Heart right ventricle (tissue), 16 donors: ENCODE results near the gene PPP1R1C. TPM values are rescaled to one million over a fixed set of nuclear protein-coding genes. Genes with fewer than 3 reads are reported as not detected.
A peak's percentile ranks its signal among the peaks of the same experiment; 100 is the strongest.
"Not testable (repeated sequence)": the region's sequence is repeated elsewhere in the genome, so short reads cannot be mapped to it uniquely, and the experiment has no call there.

Source experiments
- ATAC-seq, 8 donors: fragments of 200-7000 bp; cut with Tn5 transposase; one replicate each; pipeline ENCODE4 v1.9.1; 2020; ENCODE audit warnings: mild to moderate bottlenecking in 8 of 8, moderate library complexity in 8 of 8, moderate number of reproducible peaks in 1 of 8
- DNase-seq, 2 donors: peaks; one replicate each; pipeline ENCODE4 v3.0.0-alpha.2; 2020
- H3K27ac ChIP-seq, 10 donors: fragments of 200-600 bp; sonication (generic) in 2 of 10; one replicate each; pipeline versions ENCODE4 v1.5.0 to v1.8.0; 2020 to 2022; ENCODE audit warnings: mild to moderate bottlenecking in 3 of 10
- H3K27me3 ChIP-seq, 7 donors: fragments of 200-600 bp; one replicate each; pipeline ENCODE4 v1.8.0; 2021 to 2022; ENCODE audit warnings: mild to moderate bottlenecking in 2 of 7
- H3K36me3 ChIP-seq, 9 donors: fragments of 200-600 bp; sonication (generic) in 1 of 9; one replicate each; pipeline versions ENCODE4 v1.5.0 to v1.8.0; 2020 to 2022; ENCODE audit warnings: mild to moderate bottlenecking in 2 of 9
- H3K4me1 ChIP-seq, 9 donors: fragments of 200-600 bp; sonication (generic) in 1 of 9; one replicate each; pipeline versions ENCODE4 v1.5.0 to v1.8.0; 2020 to 2022; ENCODE audit warnings: mild to moderate bottlenecking in 4 of 9
- H3K4me3 ChIP-seq, 10 donors: fragments of 200-600 bp; sonication (generic) in 2 of 10; one replicate each; pipeline versions ENCODE4 v1.5.0 to v1.8.0; 2020 to 2022; ENCODE audit warnings: mild to moderate bottlenecking in 7 of 10, moderate library complexity in 2 of 10
- H3K9me3 ChIP-seq, 11 donors: fragments of 200-600 bp in 10 of 11; sonication (generic) in 2 of 11; one replicate each; pipeline versions ENCODE4 v1.5.0 to v1.8.0; 2013 to 2022; ENCODE audit warnings: mild to moderate bottlenecking in 2 of 11, control low read depth in 1 of 11, moderate library complexity in 1 of 11
- CTCF ChIP-seq, 9 donors: fragments of 200-600 bp; sonication (generic) in 2 of 9; IDR thresholded peaks; one replicate each; pipeline versions ENCODE4 v1.5.0 to v1.8.0; 2021 to 2022; ENCODE audit warnings: antibody characterized with exemption in 9 of 9, mild to moderate bottlenecking in 5 of 9, moderate library complexity in 1 of 9
- WGBS, 2 donors: extraction: QIAGEN DNeasy Blood & Tissue Kit; methylation state at CpG; one replicate each; pipeline ENCODE4 v1.1.7; 2013; ENCODE audit warnings: inconsistent platforms in 1 of 2; 5-methylcytosine and 5-hydroxymethylcytosine counted together
- intact Hi-C, 10 donors: fragments of 100-400 bp; cut with DNase I; formaldehyde crosslinking; loops; one replicate each; pipeline versions ENCODE4 v1.11.1 to v1.14.2; 2022
- polyA plus RNA-seq, 2 donors: library from polyadenylated mRNA; stranded (reverse); fragments of 200-250 nt; gene quantifications; one replicate each; pipeline ENCODE4 v1.2.3, GENCODE V29; 2013
- total RNA-seq, 10 donors: library from RNA; stranded (reverse); fragmentation: NEBNext Ultra II Directional in 3 of 10; extraction: Animal tissue kit (Norgen Biotek cat#: 25700) in 3 of 10; gene quantifications; one replicate each; pipeline versions ENCODE4 v1.2.1 to v1.2.4, GENCODE V29; 2021 to 2023
- donor health status: Arrhythmogenic right ventricular cardiomyopathy.
- donor health status: ischemic (EF 13 %, LVEDD 7.1; RV severe dilation, severe dysfunction).
- donor health status: healthy with polysubstance abuse.
- donor health status: DM: no; HTN: yes; CAD: no.
- donor health status: DM: no; HTN: no; CAD: no.
- donor health status: ischemic (EF 25% LVEDD 6.9; RV normal size, moderate dysfunction).
- donor health status: ischemic (EF 25% LVEDD 5.7; RV mildly dilated, moderate dysfunction).
- donor health status: healthy.
- donor health status: DM: yes; HTN: yes; CAD: no.
- donor health status: Ischemic cardiomyopathy.
- donor health status: ischemic (EF 35%, LVEDD 5.7; RV mildly dilated, moderate dysfunction).
- donor health status: nonischemic (EF 11% LVEDD 7.7; RV severe dilation, severe dysfunction).
- donor health status: DM: yes; HTN: yes; CAD: no.
- donor health status: PGD.
- donor health status: ischemic (EF 29% LVEDD 5.4; RV normal size, mild dysfunction).
- donor health status: nonischemic (EF 23%, LVEDD 6.1; RV moderate dilation, normal function).

PPP1R1C gene
- total and polyA plus RNA-seq, 12 donors: 4.9 to 45.5 (median 31.0) TPM

GRCh38 chr2:181959508-181959907 lies 26.1 kb upstream of the PPP1R1C start:
- DNase-seq: no peak
- Histone ChIP-seq H3K9me3 (peaks cover 0 to 6% (median 0%) of the 10 kb centered on the region in 11 donors), H3K4me1 (peaks cover 0 to 6% (median 0%) of the 10 kb centered on the region in 9 donors), H3K27me3 (no peaks in the 10 kb centered on the region), H3K4me3 (no peak overlapping the region), H3K36me3 (no peaks in the 10 kb centered on the region), H3K27ac (no peak overlapping the region)
- intact Hi-C loops: loop anchor here in 3 of 10 donors (5.0 to 10.0 kb wide), 2 partner anchors 215 to 217 kb away; no protein-coding TSS in a partner anchor
- ATAC-seq: no peak
- no peak for TF ChIP-seq CTCF (IDR thresholded peaks at IDR 0.05)

- H3K27ac ChIP-seq, H3K36me3 ChIP-seq, DNase-seq, H3K27me3 ChIP-seq, H3K4me1 ChIP-seq, ATAC-seq, H3K4me3 ChIP-seq, intact Hi-C loops: not testable (repeated sequence)
- 88 to 92% methylated on average over 8 of the region's 8 CpGs for WGBS, 2 donors
- peaks cover 0 to 13% (median 0%) of the 10 kb centered on the region in 11 donors for H3K9me3 ChIP-seq
Measured at GRCh38 chr2:181961167-181961566, 24.5 kb upstream of the PPP1R1C start.

- TF ChIP-seq CTCF (IDR thresholded peaks at IDR 0.05): no peak
- ATAC-seq (no peak), DNase-seq (no peak)
- no peaks in the 10 kb centered on the region for H3K4me1 ChIP-seq
- H3K27ac ChIP-seq: no peak overlapping the region
- no peak overlapping the region for H3K4me3 ChIP-seq
- intact Hi-C loops: no loop called here
- 97% methylated on average over 20 of the region's 20 CpGs for WGBS, 2 donors
- H3K36me3 ChIP-seq: no peaks in the 10 kb centered on the region
- H3K27me3 ChIP-seq: no peaks in the 10 kb centered on the region
- H3K9me3 ChIP-seq: peaks cover 0 to 19% (median 0%) of the 10 kb centered on the region in 11 donors
Measured at GRCh38 chr2:181962142-181962541, 23.5 kb upstream of the PPP1R1C start.

- H3K4me3 ChIP-seq: no peak overlapping the region
- WGBS, 2 donors: 77 to 86% methylated on average over 2 of the region's 2 CpGs
- peak in 4 of 9 donors; percentile 22 to 33 (median 28) for TF ChIP-seq CTCF (IDR thresholded peaks at IDR 0.05)
- no peaks in the 10 kb centered on the region for H3K36me3 ChIP-seq
- no peak overlapping the region for H3K27ac ChIP-seq
- DNase-seq: no peak
- no peaks in the 10 kb centered on the region for H3K27me3 ChIP-seq
- H3K4me1 ChIP-seq: no peaks in the 10 kb centered on the region
- intact Hi-C loops: loop anchor here in 3 of 10 donors (5.0 to 10.0 kb wide), 3 partner anchors 105 to 112 kb away; no protein-coding TSS in a partner anchor
- peaks cover 0 to 22% (median 0%) of the 10 kb centered on the region in 11 donors for H3K9me3 ChIP-seq
- no peak for ATAC-seq
Measured at GRCh38 chr2:181970160-181970794, 15.4 kb upstream of the PPP1R1C start.

GRCh38 chr2:181971032-181971431 lies 14.6 kb upstream of the PPP1R1C start:
- Histone ChIP-seq H3K27me3 (no peaks in the 10 kb centered on the region), H3K9me3 (peaks cover 0 to 15% (median 0%) of the 10 kb centered on the region in 11 donors), H3K4me1 (no peaks in the 10 kb centered on the region), H3K36me3 (no peaks in the 10 kb centered on the region), H3K4me3 (no peak overlapping the region), H3K27ac (no peak overlapping the region)
- 85 to 89% methylated on average over 3 of the region's 3 CpGs for WGBS, 2 donors
- TF ChIP-seq CTCF (IDR thresholded peaks at IDR 0.05): no peak
- no peak for DNase-seq
- intact Hi-C loops: loop anchor here in 3 of 10 donors (5.0 to 10.0 kb wide), 3 partner anchors 104 to 111 kb away; no protein-coding TSS in a partner anchor
- no peak for ATAC-seq
